Liver (tissue), 9 donors: ENCODE measurements around the gene CACNA1B. TPM values are rescaled to one million over a fixed set of nuclear protein-coding genes. Genes with fewer than 3 reads are reported as not detected.

Experiments
- DNase-seq: peaks from one replicate; pipeline ENCODE4 v3.0.0-alpha.2; 2017; ENCODE audit warnings: low spot score
- H3K27ac ChIP-seq, 2 donors: one replicate each; pipeline ENCODE4 v1.7.0; 2013; ENCODE audit warnings: inconsistent platforms in 2 of 2, low read length in 2 of 2, control low read depth in 1 of 2, low read depth in 1 of 2, mild to moderate bottlenecking in 1 of 2
- H3K27me3 ChIP-seq, 4 donors: one replicate each; pipeline versions ENCODE4 v1.6.1 to v1.7.0; 2013; ENCODE audit warnings: low read length in 3 of 4, inconsistent platforms in 1 of 4, mild to moderate bottlenecking in 1 of 4, moderate library complexity in 1 of 4; ENCODE audit not compliant: control insufficient read depth in 4 of 4, insufficient read depth in 4 of 4
- H3K36me3 ChIP-seq, 4 donors: one replicate each; pipeline versions ENCODE4 v1.6.1 to v1.7.0; 2013; ENCODE audit warnings: low read length in 3 of 4, mild to moderate bottlenecking in 3 of 4, low read depth in 1 of 4, moderate library complexity in 1 of 4; ENCODE audit not compliant: control insufficient read depth in 4 of 4, insufficient read depth in 3 of 4
- H3K4me1 ChIP-seq, 4 donors: one replicate each; pipeline versions ENCODE4 v1.6.1 to v1.7.0; 2013; ENCODE audit warnings: low read length in 3 of 4, mild to moderate bottlenecking in 3 of 4, moderate library complexity in 1 of 4; ENCODE audit not compliant: control insufficient read depth in 4 of 4, insufficient read depth in 4 of 4
- H3K4me3 ChIP-seq, 3 donors: one replicate each; pipeline versions ENCODE4 v1.6.1 to v1.7.0; 2013; ENCODE audit warnings: low read length in 3 of 3, control low read depth in 1 of 3, low read depth in 1 of 3, mild to moderate bottlenecking in 1 of 3
- H3K9ac ChIP-seq, 2 donors: one replicate each; pipeline ENCODE4 v1.7.0; 2013; ENCODE audit warnings: low read length in 2 of 2, mild to moderate bottlenecking in 2 of 2, moderate library complexity in 2 of 2, control low read depth in 1 of 2, low read depth in 1 of 2
- H3K9me3 ChIP-seq, 4 donors: one replicate each; pipeline versions ENCODE4 v1.6.1 to v1.7.0; 2013; ENCODE audit warnings: low read length in 3 of 4; ENCODE audit not compliant: control insufficient read depth in 4 of 4
- ATF3 ChIP-seq: IDR thresholded peaks from 2 replicates; pipeline ENCODE4 v1.6.1; 2016; ENCODE audit warnings: antibody characterized with exemption
- CTCF ChIP-seq: fragments of 150-350 bp; IDR thresholded peaks from 2 replicates; pipeline ENCODE4 v1.5.1; 2017; ENCODE audit warnings: improper control_type of control experiment, low read depth, low read length; ENCODE audit not compliant: missing input control
- EGR1 ChIP-seq, 2 donors: IDR thresholded peaks; 2 replicates each; pipeline ENCODE4 v1.6.1; 2016 to 2018; ENCODE audit warnings: antibody characterized with exemption in 2 of 2, low read depth in 2 of 2
- FOXA1 ChIP-seq: IDR thresholded peaks from 2 replicates; pipeline ENCODE4 v1.6.1; 2016; ENCODE audit warnings: antibody characterized with exemption
- FOXA2 ChIP-seq: IDR thresholded peaks from 2 replicates; pipeline ENCODE4 v1.6.1; 2016; ENCODE audit warnings: antibody characterized with exemption
- GABPA ChIP-seq, 2 donors: IDR thresholded peaks in 1 of 2; conservative IDR thresholded peaks in 1 of 2; 2 replicates each; pipeline ENCODE4 v1.6.1; 2016; ENCODE audit warnings: antibody characterized with exemption in 2 of 2, mild to moderate bottlenecking in 1 of 2, moderate library complexity in 1 of 2
- HNF4A ChIP-seq, 2 donors: conservative IDR thresholded peaks; 2 replicates each; pipeline ENCODE4 v1.6.1; 2016; ENCODE audit warnings: antibody characterized with exemption in 2 of 2, mild to moderate bottlenecking in 2 of 2
- HNF4G ChIP-seq: IDR thresholded peaks from 2 replicates; pipeline ENCODE4 v1.6.1; 2016; ENCODE audit warnings: antibody characterized with exemption
- JUND ChIP-seq, 2 donors: IDR thresholded peaks; 2 replicates each; pipeline ENCODE4 v1.6.1; 2016; ENCODE audit warnings: antibody characterized with exemption in 2 of 2
- MAX ChIP-seq: IDR thresholded peaks from 2 replicates; pipeline ENCODE4 v1.6.1; 2016; ENCODE audit warnings: antibody characterized with exemption
- NR2F2 ChIP-seq: IDR thresholded peaks from 2 replicates; pipeline ENCODE4 v1.6.1; 2016; ENCODE audit warnings: antibody characterized with exemption
- RAD21 ChIP-seq, 2 donors: IDR thresholded peaks; 2 replicates each; pipeline ENCODE4 v1.6.1; 2016; ENCODE audit warnings: antibody characterized with exemption in 2 of 2, mild to moderate bottlenecking in 2 of 2
- REST ChIP-seq: IDR thresholded peaks from 2 replicates; pipeline ENCODE4 v1.6.1; 2016; ENCODE audit warnings: antibody characterized with exemption, mild to moderate bottlenecking
- RXRA ChIP-seq, 2 donors: IDR thresholded peaks; 2 replicates each; pipeline ENCODE4 v1.6.1; 2017 to 2018; ENCODE audit warnings: antibody characterized with exemption in 2 of 2, mild to moderate bottlenecking in 1 of 2
- SP1 ChIP-seq: IDR thresholded peaks from 2 replicates; pipeline ENCODE4 v1.6.1; 2018; ENCODE audit warnings: antibody characterized with exemption, mild to moderate bottlenecking
- TAF1 ChIP-seq: conservative IDR thresholded peaks from 2 replicates; pipeline ENCODE4 v1.6.1; 2016; ENCODE audit warnings: antibody characterized with exemption, mild to moderate bottlenecking
- YY1 ChIP-seq: IDR thresholded peaks from 2 replicates; pipeline ENCODE4 v1.6.1; 2016; ENCODE audit warnings: antibody characterized with exemption, mild to moderate bottlenecking
- ZBTB33 ChIP-seq: IDR thresholded peaks from 2 replicates; pipeline ENCODE4 v1.6.1; 2016; ENCODE audit warnings: antibody characterized with exemption
- WGBS: extraction: QIAGEN DNeasy Blood & Tissue Kit; methylation state at CpG from one replicate; pipeline ENCODE4 v1.1.7; 2013; 5-methylcytosine and 5-hydroxymethylcytosine counted together
- polyA plus RNA-seq, 2 donors: library from polyadenylated mRNA; stranded (reverse) in 1 of 2; unstranded in 1 of 2; fragments of 200-250 nt in 1 of 2; fragments of >200 nt in 1 of 2; fragmentation: Nextera tagmentation in 1 of 2; extraction: Ambion mirVana in 1 of 2; gene quantifications; one replicate each; pipeline versions ENCODE4 v1.2.1 to v1.2.3, GENCODE V29; 2013 to 2015
- total RNA-seq, 2 donors: library from RNA; depleted of rRNA; stranded (reverse); fragments of >200 nt; gene quantifications; one replicate each; pipeline ENCODE4 v1.2.3, GENCODE V29; 2014
- donor health status: healthy.
- donor health status: healthy.
- donor health status: healthy.
- donor health status: healthy.
- donor health status: healthy.

The CACNA1B gene
- total and polyA plus RNA-seq, 4 donors = under 0.01 to 0.05 TPM; not detected in 2

- no peaks in the 10 kb centered on the region for H3K4me1 ChIP-seq
- H3K27ac ChIP-seq = no peak overlapping the region
- DNase-seq = peak; percentile 10
- no peak overlapping the region for H3K4me3 ChIP-seq
- H3K27me3 ChIP-seq = peaks cover 0 to 2% (median 0%) of the 10 kb centered on the region in 4 donors
- TF ChIP-seq HNF4G (no peak), TAF1 (no peak), CTCF (no peak), SP1 (no peak), RXRA (IDR thresholded peaks at IDR 0.05) (no peak), FOXA2 (no peak), GABPA (IDR thresholded peaks at IDR 0.05 in 1 of 2, conservative IDR thresholded peaks at IDR 0.05 in 1 of 2) (no peak), RAD21 (IDR thresholded peaks at IDR 0.05) (no peak), ATF3 (no peak), YY1 (no peak), ZBTB33 (no peak), NR2F2 (no peak), FOXA1 (no peak), MAX (no peak), JUND (IDR thresholded peaks at IDR 0.05) (no peak), EGR1 (IDR thresholded peaks at IDR 0.05; ENCODE audit: low read depth in 2 of 2) (no peak), REST (no peak), HNF4A (conservative IDR thresholded peaks at IDR 0.05) (no peak)
- no peak overlapping the region for H3K9ac ChIP-seq
- WGBS = 81% methylated on average over 14 of the region's 14 CpGs
- H3K36me3 ChIP-seq = no peaks in the 10 kb centered on the region
- H3K9me3 ChIP-seq = no peaks in the 10 kb centered on the region
Measured at GRCh38 chr9:138075961-138076649, 198.5 kb downstream of the CACNA1B start.
